ENCODE measurements around the gene AMIGO1. TPM values are rescaled to one million over a fixed set of nuclear protein-coding genes. Genes with fewer than 3 reads are reported as not detected.

The AMIGO1 gene
- total RNA-seq, 4 donors from 2014 or later = 0.45 to 2.7 (median 1.8) TPM

- peaks cover 0 to 17% (median 5%) of the 10 kb centered on the region in 3 donors for H3K4me1 ChIP-seq
- H3K4me3 ChIP-seq = no peak overlapping the region
- intact Hi-C loops (cut with DNase I) = no loop called here
- H3K9me3 ChIP-seq = no peaks in the 10 kb centered on the region
- H3K27ac ChIP-seq = no peak overlapping the region
- DNase-seq = no peak
- TF ChIP-seq POLR2A (IDR thresholded peaks at IDR 0.05) = no peak
- TF ChIP-seq, protein P1, sequence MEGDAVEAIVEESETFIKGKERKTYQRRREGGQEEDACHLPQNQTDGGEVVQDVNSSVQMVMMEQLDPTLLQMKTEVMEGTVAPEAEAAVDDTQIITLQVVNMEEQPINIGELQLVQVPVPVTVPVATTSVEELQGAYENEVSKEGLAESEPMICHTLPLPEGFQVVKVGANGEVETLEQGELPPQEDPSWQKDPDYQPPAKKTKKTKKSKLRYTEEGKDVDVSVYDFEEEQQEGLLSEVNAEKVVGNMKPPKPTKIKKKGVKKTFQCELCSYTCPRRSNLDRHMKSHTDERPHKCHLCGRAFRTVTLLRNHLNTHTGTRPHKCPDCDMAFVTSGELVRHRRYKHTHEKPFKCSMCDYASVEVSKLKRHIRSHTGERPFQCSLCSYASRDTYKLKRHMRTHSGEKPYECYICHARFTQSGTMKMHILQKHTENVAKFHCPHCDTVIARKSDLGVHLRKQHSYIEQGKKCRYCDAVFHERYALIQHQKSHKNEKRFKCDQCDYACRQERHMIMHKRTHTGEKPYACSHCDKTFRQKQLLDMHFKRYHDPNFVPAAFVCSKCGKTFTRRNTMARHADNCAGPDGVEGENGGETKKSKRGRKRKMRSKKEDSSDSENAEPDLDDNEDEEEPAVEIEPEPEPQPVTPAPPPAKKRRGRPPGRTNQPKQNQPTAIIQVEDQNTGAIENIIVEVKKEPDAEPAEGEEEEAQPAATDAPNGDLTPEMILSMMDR (IDR thresholded peaks at IDR 0.05) = no peak
- no peaks in the 10 kb centered on the region for H3K36me3 ChIP-seq
- H3K27me3 ChIP-seq = no peaks in the 10 kb centered on the region
- 71 to 81% methylated on average over 6 to 7 of the region's 9 CpGs for WGBS, 2 donors
Measured at GRCh38 chr1:109527846-109528695, 18.5 kb upstream of the AMIGO1 start.

DNA sequence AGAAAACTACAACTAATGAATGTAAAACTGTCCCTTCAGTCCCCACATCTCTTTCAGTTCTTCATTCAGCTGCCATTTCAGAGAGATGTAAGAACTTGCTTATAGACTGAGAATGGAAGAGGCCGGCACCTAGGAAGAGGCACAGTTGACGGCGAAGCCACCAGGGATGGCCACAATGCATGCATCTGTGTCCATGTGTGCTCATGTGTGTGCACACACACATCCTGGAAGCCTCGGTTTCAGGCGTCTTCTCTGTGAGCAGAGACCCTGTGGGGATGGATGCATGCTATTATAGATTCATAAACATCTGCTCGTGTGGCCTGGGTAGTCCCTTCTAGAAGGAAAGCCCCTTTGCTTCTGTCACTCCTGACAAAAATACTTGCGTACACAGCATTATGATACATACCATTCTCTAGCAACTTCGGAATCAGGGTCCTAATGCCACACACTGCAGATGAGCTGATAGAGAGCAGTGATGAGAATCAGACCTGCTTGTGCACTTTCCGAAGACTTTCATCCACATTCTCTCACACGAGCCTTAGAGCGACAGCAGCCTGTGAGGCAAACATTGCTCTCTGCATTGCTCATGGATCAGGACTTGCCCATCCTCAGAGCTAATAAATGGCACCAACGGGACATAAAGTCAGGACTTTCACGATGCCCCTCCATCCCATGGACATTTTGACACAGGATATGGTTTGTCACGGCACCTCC, 17.7 kb upstream of the AMIGO1 start:
- intact Hi-C loops (cut with DNase I) = no loop called here

GRCh38 chr1:109523706-109524105, 14.2 kb upstream of the AMIGO1 start:
- TF ChIP-seq, protein P1 (IDR thresholded peaks at IDR 0.05) = no peak
- no peak for TF ChIP-seq POLR2A (IDR thresholded peaks at IDR 0.05)
- no peak overlapping the region for H3K4me3 ChIP-seq
- no peaks in the 10 kb centered on the region for H3K9me3 ChIP-seq
- 77 to 82% methylated on average over 2 of the region's 2 CpGs for WGBS, 2 donors
- DNase-seq = no peak
- H3K36me3 ChIP-seq = no peaks in the 10 kb centered on the region
- H3K27ac ChIP-seq = no peak overlapping the region
- H3K27me3 ChIP-seq = peaks cover 0 to 17% (median 0%) of the 10 kb centered on the region in 4 donors
- H3K4me1 ChIP-seq = no peaks in the 10 kb centered on the region
- intact Hi-C loops (cut with DNase I) = no loop called here

More for the DNA sequence above, 17.7 kb upstream of the AMIGO1 start:
- Histone ChIP-seq H3K27ac (no peak overlapping the region), H3K9me3 (no peaks in the 10 kb centered on the region), H3K4me1 (peaks cover 0 to 9% (median 0%) of the 10 kb centered on the region in 3 donors), H3K36me3 (no peaks in the 10 kb centered on the region), H3K27me3 (peaks cover 0 to 3% (median 0%) of the 10 kb centered on the region in 4 donors), H3K4me3 (no peak overlapping the region)
- TF ChIP-seq, protein P1 (IDR thresholded peaks at IDR 0.05) = no peak
- no peak for TF ChIP-seq POLR2A (IDR thresholded peaks at IDR 0.05)
- WGBS, 2 donors = 72 to 73% methylated on average over 14 of the region's 14 CpGs
- DNase-seq = no peak

DNA sequence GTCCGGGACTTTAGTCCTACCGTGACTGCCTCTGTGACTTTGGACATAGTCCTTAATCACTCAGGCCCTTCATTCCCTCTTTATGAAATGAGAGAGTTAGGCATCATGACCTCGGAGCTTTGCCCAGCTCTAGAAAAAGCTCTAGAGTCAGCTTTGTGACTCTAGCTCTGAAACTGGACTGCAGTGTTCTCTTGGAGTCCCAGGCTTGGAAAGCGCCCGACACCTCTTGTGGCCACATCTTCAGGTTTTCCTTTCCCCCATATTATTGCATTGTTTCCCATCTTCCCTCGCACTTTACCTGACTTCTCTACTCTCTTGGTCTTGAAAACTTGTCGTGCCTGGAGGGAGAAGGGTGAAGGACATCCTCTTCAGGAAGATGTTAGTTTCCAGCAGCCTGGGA, 12.5 kb upstream of the AMIGO1 start:
- intact Hi-C loops (cut with DNase I) = no loop called here

More for the DNA sequence above, 12.5 kb upstream of the AMIGO1 start:
- Histone ChIP-seq H3K27ac (no peak overlapping the region), H3K4me1 (no peaks in the 10 kb centered on the region), H3K36me3 (no peaks in the 10 kb centered on the region), H3K4me3 (no peak overlapping the region), H3K27me3 (peaks cover 0 to 17% (median 0%) of the 10 kb centered on the region in 4 donors), H3K9me3 (no peaks in the 10 kb centered on the region)
- no peak for DNase-seq
- 82 to 84% methylated on average over 7 of the region's 7 CpGs for WGBS, 2 donors
- TF ChIP-seq, protein P1 (IDR thresholded peaks at IDR 0.05) = no peak
- TF ChIP-seq POLR2A (IDR thresholded peaks at IDR 0.05) = no peak

Measured in esophagus squamous epithelium (tissue), 5 donors.